Effector memory CD4-positive, alpha-beta T cell (primary cell): ENCODE results near the gene DNAH8.

ENCODE experiments used
- DNase-seq, 3 donors: peaks; one replicate each; pipeline ENCODE4 v3.0.0-alpha.2; 2020
- H3K27ac ChIP-seq: 2 replicates; pipeline ENCODE4 v1.7.0; 2013; ENCODE audit warnings: mild to moderate bottlenecking, low read length, moderate library complexity; ENCODE audit not compliant: insufficient read depth, poor library complexity, severe bottlenecking
- H3K27me3 ChIP-seq: replicated peaks from 2 replicates; pipeline ENCODE4 v1.7.0; 2013; ENCODE audit warnings: mild to moderate bottlenecking, low read length; ENCODE audit not compliant: insufficient read depth, control insufficient read depth, poor library complexity, severe bottlenecking
- H3K36me3 ChIP-seq: 2 replicates; pipeline ENCODE4 v1.7.0; 2013; ENCODE audit warnings: mild to moderate bottlenecking, low read length, moderate library complexity; ENCODE audit not compliant: control insufficient read depth, insufficient read depth
- H3K4me1 ChIP-seq: 2 replicates; pipeline ENCODE4 v1.7.0; 2013; ENCODE audit warnings: low read length, mild to moderate bottlenecking; ENCODE audit not compliant: control insufficient read depth, insufficient read depth, poor library complexity, severe bottlenecking
- H3K4me3 ChIP-seq: 2 replicates; pipeline ENCODE4 v1.7.0; 2013; ENCODE audit warnings: low read length, low read depth, mild to moderate bottlenecking; ENCODE audit not compliant: insufficient read depth, poor library complexity, severe bottlenecking
- H3K9me3 ChIP-seq: 2 replicates; pipeline ENCODE4 v1.7.0; 2013; ENCODE audit warnings: mild to moderate bottlenecking, low read length, moderate library complexity; ENCODE audit not compliant: control insufficient read depth

DNAH8 gene

GRCh38 chr6:38976051-38976450 lies 260.9 kb downstream of the DNAH8 start:
- no peaks in the 10 kb centered on the region for H3K36me3 ChIP-seq
- H3K27ac ChIP-seq = no peak overlapping the region
- no peak overlapping the region for H3K4me3 ChIP-seq
- DNase-seq = no peak
- no peaks in the 10 kb centered on the region for H3K9me3 ChIP-seq
- no peaks in the 10 kb centered on the region for H3K27me3 ChIP-seq
- H3K4me1 ChIP-seq = no peaks in the 10 kb centered on the region

- no peaks in the 10 kb centered on the region for H3K9me3 ChIP-seq
- no peaks in the 10 kb centered on the region for H3K27me3 ChIP-seq
- no peak overlapping the region for H3K27ac ChIP-seq
- no peaks in the 10 kb centered on the region for H3K4me1 ChIP-seq
- H3K4me3 ChIP-seq = no peak overlapping the region
- no peak for DNase-seq
- H3K36me3 ChIP-seq = no peaks in the 10 kb centered on the region
Measured at GRCh38 chr6:38976801-38977500, 261.8 kb downstream of the DNAH8 start.

GRCh38 chr6:38978139-38978704 lies 263.1 kb downstream of the DNAH8 start:
- no peaks in the 10 kb centered on the region for H3K27me3 ChIP-seq
- H3K36me3 ChIP-seq = no peaks in the 10 kb centered on the region
- H3K9me3 ChIP-seq = no peaks in the 10 kb centered on the region
- DNase-seq = no peak
- H3K4me1 ChIP-seq = no peaks in the 10 kb centered on the region
- H3K4me3 ChIP-seq = no peak overlapping the region
- H3K27ac ChIP-seq = no peak overlapping the region

GRCh38 chr6:38982470-38982869 lies 267.4 kb downstream of the DNAH8 start:
- H3K27me3 ChIP-seq = no peaks in the 10 kb centered on the region
- no peak for DNase-seq

GRCh38 chr6:38984723-38985122 lies 269.6 kb downstream of the DNAH8 start:
- no peaks in the 10 kb centered on the region for H3K27me3 ChIP-seq
- no peaks in the 10 kb centered on the region for H3K4me1 ChIP-seq
- no peak overlapping the region for H3K4me3 ChIP-seq
- no peaks in the 10 kb centered on the region for H3K36me3 ChIP-seq
- no peak overlapping the region for H3K27ac ChIP-seq
- no peak for DNase-seq
- H3K9me3 ChIP-seq = no peaks in the 10 kb centered on the region

More at GRCh38 chr6:38982470-38982869, 267.4 kb downstream of the DNAH8 start:
- H3K4me1 ChIP-seq = no peaks in the 10 kb centered on the region
- H3K27ac ChIP-seq = no peak overlapping the region
- H3K36me3 ChIP-seq = no peaks in the 10 kb centered on the region
- H3K4me3 ChIP-seq = no peak overlapping the region
- H3K9me3 ChIP-seq = no peaks in the 10 kb centered on the region

- no peak overlapping the region for H3K4me3 ChIP-seq
- no peak for DNase-seq
- no peaks in the 10 kb centered on the region for H3K4me1 ChIP-seq
- H3K9me3 ChIP-seq = no peaks in the 10 kb centered on the region
- no peaks in the 10 kb centered on the region for H3K27me3 ChIP-seq
- H3K36me3 ChIP-seq = no peaks in the 10 kb centered on the region
- H3K27ac ChIP-seq = no peak overlapping the region
Measured at GRCh38 chr6:38985839-38986238, 270.7 kb downstream of the DNAH8 start.

GRCh38 chr6:38987503-38987902 lies 272.4 kb downstream of the DNAH8 start:
- no peak overlapping the region for H3K4me3 ChIP-seq
- H3K9me3 ChIP-seq = no peaks in the 10 kb centered on the region
- no peaks in the 10 kb centered on the region for H3K36me3 ChIP-seq
- no peak for DNase-seq
- H3K27ac ChIP-seq = no peak overlapping the region
- H3K4me1 ChIP-seq = no peaks in the 10 kb centered on the region
- H3K27me3 ChIP-seq = no peaks in the 10 kb centered on the region

- H3K27ac ChIP-seq = no peak overlapping the region
- H3K27me3 ChIP-seq = no peaks in the 10 kb centered on the region
- DNase-seq = no peak
- no peak overlapping the region for H3K4me3 ChIP-seq
- H3K36me3 ChIP-seq = no peaks in the 10 kb centered on the region
- no peaks in the 10 kb centered on the region for H3K4me1 ChIP-seq
- no peaks in the 10 kb centered on the region for H3K9me3 ChIP-seq
Measured at GRCh38 chr6:38988736-38989449, 273.8 kb downstream of the DNAH8 start.

GRCh38 chr6:38990475-38990874 lies 275.4 kb downstream of the DNAH8 start:
- Histone ChIP-seq H3K4me1 (no peaks in the 10 kb centered on the region), H3K27me3 (no peaks in the 10 kb centered on the region), H3K36me3 (no peaks in the 10 kb centered on the region), H3K4me3 (no peak overlapping the region), H3K9me3 (no peaks in the 10 kb centered on the region), H3K27ac (no peak overlapping the region)
- no peak for DNase-seq

GRCh38 chr6:38996676-38997075 lies 281.6 kb downstream of the DNAH8 start:
- DNase-seq = no peak
- Histone ChIP-seq H3K9me3 (no peaks in the 10 kb centered on the region), H3K4me3 (no peak overlapping the region), H3K36me3 (no peaks in the 10 kb centered on the region), H3K4me1 (no peaks in the 10 kb centered on the region), H3K27me3 (no peaks in the 10 kb centered on the region), H3K27ac (no peak overlapping the region)
